ENCODE measurements around the gene PARG.
"Not testable (repeated sequence)": the region's sequence is repeated elsewhere in the genome, so short reads cannot be mapped to it uniquely, and the experiment has no call there.

The PARG gene

DNA sequence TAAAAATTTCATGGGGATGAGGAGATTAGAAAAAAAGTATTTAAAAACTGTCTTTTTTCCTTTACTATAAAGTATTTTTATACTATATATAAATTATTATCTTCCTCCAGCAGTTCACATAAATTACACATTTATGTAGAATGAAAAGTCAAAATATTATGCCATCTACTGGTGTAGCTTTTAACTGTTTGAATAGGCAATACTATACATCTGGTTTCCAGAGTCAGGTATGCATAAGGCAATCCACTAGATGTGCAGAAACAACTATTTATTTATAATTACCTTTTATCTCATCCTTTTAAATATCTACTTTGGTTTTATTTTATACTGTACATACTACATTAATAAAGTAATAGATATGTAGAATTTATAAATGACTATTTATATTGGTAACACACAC is 25.4 kb downstream of the PARG start:
- not testable (repeated sequence) for H3K4me3 ChIP-seq (ENCODE audit: low read depth, low read length); DNase-seq (ENCODE audit: low read depth)

GRCh38 chr10:49910295-49910694 is 31.5 kb downstream of the PARG start:
- not testable (repeated sequence) for DNase-seq (ENCODE audit: low read depth); H3K4me3 ChIP-seq (ENCODE audit: low read depth, low read length)

- DNase-seq (ENCODE audit: low read depth); H3K4me3 ChIP-seq (ENCODE audit: low read depth, low read length): not testable (repeated sequence)
Observed at GRCh38 chr10:49908290-49909080, 33.3 kb downstream of the PARG start.

DNA sequence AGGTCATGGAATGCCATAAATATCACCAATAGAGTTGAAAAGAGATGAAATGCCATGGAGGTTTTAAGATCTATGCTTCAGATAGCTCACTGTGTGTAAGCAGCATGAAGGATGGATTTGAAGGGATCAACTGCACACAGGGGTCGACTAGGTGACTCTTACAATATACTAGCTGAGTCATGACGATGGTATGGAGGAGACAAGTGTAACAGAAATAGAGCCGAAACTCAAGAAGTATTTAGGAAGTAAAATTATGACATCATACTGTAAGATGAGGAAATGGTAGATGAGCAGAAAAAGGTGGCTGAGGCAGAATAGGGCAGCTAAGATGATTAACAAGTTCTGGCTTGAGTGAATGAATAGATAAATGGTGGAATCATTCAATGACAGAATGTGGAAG is 38.0 kb downstream of the PARG start:
- H3K4me3 ChIP-seq (ENCODE audit: low read depth, low read length), result not testable (repeated sequence)

GRCh38 chr10:49900406-49900805 is 41.4 kb downstream of the PARG start:
- not testable (repeated sequence) for H3K4me3 ChIP-seq (ENCODE audit: low read depth, low read length); DNase-seq (ENCODE audit: low read depth)

More for the DNA sequence above, 38.0 kb downstream of the PARG start:
- DNase-seq (ENCODE audit: low read depth), result peak; percentile 15

GRCh38 chr10:49899999-49900398 is 41.8 kb downstream of the PARG start:
- not testable (repeated sequence) for DNase-seq (ENCODE audit: low read depth); H3K4me3 ChIP-seq (ENCODE audit: low read depth, low read length)

GRCh38 chr10:49890025-49890424 is 51.8 kb downstream of the PARG start:
- not testable (repeated sequence) for H3K4me3 ChIP-seq (ENCODE audit: low read depth, low read length)
- peak; percentile 22 for TF ChIP-seq CTCF (conservative IDR thresholded peaks at IDR 0.05; ENCODE audit: low read depth, low read length)
- peak; percentile 7 for DNase-seq (ENCODE audit: low read depth)

DNA sequence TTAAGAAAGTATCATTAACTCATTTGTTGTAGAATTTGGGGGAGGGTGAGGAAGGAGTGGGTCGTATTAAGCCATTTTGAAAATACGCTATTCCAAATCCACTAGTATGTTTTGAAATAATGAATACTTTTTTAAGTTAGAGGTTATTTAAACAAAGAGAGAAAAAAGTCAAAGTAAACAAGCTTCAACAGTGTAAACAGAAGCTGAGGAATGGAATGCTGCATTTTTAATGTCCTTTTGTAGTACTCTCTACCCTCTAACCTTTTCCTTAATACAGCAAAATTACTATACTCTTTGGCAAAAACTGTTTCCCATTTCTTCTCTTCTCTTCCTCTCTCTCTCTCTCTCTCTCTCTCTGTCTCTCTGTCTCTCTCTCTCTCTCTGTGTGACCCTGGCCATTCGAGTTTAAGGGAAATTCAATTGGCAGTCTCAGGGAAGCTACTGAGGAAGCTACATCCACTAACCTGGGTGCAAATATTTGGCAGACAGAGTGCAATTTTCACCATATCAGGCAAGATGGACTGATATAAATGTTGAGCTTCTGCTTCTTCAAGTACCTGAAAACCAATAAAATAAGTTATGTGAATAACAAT is 57.0 kb downstream of the PARG start:
- not testable (repeated sequence) for DNase-seq (ENCODE audit: low read depth); H3K4me3 ChIP-seq (ENCODE audit: low read depth, low read length)

- not testable (repeated sequence) for H3K4me3 ChIP-seq (ENCODE audit: low read depth, low read length); DNase-seq (ENCODE audit: low read depth)
Observed at GRCh38 chr10:49883852-49884251, 58.0 kb downstream of the PARG start.

GRCh38 chr10:49882327-49882726 is 59.5 kb downstream of the PARG start:
- H3K4me3 ChIP-seq (ENCODE audit: low read depth, low read length); DNase-seq (ENCODE audit: low read depth): not testable (repeated sequence)

DNA sequence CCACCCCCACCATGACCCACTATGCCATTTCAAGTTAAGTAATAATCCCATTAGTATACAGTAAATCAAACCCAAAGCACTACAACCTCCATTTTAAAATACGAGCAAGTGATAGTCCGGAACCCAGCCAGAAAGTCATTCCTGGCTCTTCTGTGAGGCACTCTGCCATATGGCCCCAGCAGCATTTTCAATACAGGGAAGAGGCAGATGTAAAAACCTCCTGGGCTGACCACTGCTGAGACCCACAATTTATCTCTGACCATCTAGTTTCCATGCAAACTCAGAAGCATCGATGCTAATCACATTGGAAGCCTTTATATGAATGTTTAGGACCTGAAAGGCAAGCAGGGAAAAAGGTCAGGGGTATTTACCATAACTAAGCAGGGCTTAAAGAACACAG is 69.1 kb downstream of the PARG start:
- H3K4me3 ChIP-seq (ENCODE audit: low read depth, low read length), result not testable (repeated sequence)

GRCh38 chr10:49871462-49871861 is 70.4 kb downstream of the PARG start:
- H3K4me3 ChIP-seq (ENCODE audit: low read depth, low read length); DNase-seq (ENCODE audit: low read depth): not testable (repeated sequence)

More for the DNA sequence above, 69.1 kb downstream of the PARG start:
- not testable (repeated sequence) for DNase-seq (ENCODE audit: low read depth)

- H3K4me3 ChIP-seq (ENCODE audit: low read depth, low read length); DNase-seq (ENCODE audit: low read depth): not testable (repeated sequence)
Observed at GRCh38 chr10:49859933-49860332, 81.9 kb downstream of the PARG start.

DNA sequence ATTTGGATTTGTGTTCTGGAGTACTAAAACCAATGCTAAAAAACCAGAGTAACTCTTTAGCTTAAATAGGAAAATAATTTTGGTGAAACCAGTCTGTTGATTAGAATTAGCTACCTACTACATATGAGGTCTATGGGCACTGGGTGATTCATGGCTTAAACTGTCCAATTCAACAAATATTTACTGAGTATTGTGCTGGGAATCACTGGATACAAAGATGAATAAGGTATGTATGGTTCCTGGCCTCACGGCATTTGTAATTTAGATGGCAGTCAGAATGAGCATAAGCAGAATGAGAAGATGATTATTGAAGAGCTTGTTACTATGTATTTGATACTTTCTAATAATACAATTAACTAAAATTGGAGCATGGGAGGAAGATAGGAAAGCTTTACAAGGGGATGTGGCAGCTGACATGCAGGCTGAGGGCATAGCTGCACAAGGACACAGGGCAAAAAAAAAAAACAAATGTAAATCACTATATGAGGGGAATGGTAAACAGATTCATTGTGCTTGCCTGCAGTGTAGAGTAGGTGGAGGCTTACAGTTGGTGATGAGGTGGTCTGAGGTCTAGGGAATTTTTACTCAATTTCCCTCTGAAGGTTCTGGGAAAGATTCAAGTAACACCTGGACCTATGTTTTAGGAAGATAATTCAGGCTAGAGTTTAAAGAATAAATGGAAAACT is 83.0 kb downstream of the PARG start:
- not testable (repeated sequence) for H3K4me3 ChIP-seq (ENCODE audit: low read depth, low read length); DNase-seq (ENCODE audit: low read depth)

GRCh38 chr10:49849520-49849919 is 92.3 kb downstream of the PARG start:
- not testable (repeated sequence) for DNase-seq (ENCODE audit: low read depth); H3K4me3 ChIP-seq (ENCODE audit: low read depth, low read length)
